ENCODE results near the gene LCMT2. TPM values are rescaled to one million over a fixed set of nuclear protein-coding genes. Genes with fewer than 3 reads are reported as not detected.

Gene LCMT2
- total RNA-seq, 1 donor = 6.9 TPM

DNA sequence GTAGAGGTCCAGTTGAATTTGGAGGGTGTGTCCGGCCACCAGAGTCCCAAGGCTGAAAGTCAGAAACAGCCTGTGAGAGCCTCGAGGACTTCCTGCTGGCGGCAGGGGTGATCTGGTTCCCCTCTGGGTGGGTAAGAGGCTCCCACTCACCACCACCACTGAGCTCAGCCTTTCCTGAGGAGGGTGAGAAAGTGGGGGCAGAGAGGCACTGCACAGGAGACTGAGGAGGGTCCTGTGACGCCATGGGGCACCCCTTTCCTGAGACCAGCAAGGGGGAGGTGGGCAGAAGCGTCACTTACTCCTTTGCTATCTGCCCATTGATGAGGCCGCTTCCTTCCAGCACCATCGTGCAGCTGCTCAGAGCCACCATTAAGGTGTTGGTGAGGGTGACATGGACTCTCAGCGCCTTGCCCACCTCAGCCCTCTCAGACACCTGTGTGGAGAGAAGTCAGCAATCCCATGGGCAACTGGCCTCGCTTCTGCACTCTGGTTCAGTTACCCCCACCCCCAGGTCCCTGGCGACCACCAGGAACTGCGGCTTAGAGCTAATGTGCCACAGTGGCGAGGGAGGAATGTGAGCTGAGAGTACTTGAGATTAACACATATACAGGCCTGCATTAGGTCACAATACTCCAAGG is 53.7 kb downstream of the LCMT2 start:
- no peak overlapping the region for H3K4me3 ChIP-seq (ENCODE audit: insufficient read depth, low read length)
- no peaks in the 10 kb centered on the region for H3K9me3 ChIP-seq (ENCODE audit: low read depth, low read length)
- H3K4me1 ChIP-seq (ENCODE audit: insufficient read depth, low read length) = no peaks in the 10 kb centered on the region
- TF ChIP-seq CTCF (IDR thresholded peaks at IDR 0.05; ENCODE audit: extremely low read depth, low read depth, low read length) = no peak
- no peaks in the 10 kb centered on the region for H3K36me3 ChIP-seq (ENCODE audit: insufficient read depth, low read length)
- no peak overlapping the region for H2AFZ ChIP-seq (ENCODE audit: low read length)
- H4K20me1 ChIP-seq (ENCODE audit: insufficient read depth, low read length) = no peaks in the 10 kb centered on the region
- H3K27ac ChIP-seq (ENCODE audit: low read depth, low read length) = no peak overlapping the region
- H3K79me2 ChIP-seq (ENCODE audit: insufficient read depth, low read length) = no peaks in the 10 kb centered on the region
- no peak overlapping the region for H3K4me2 ChIP-seq (ENCODE audit: insufficient read depth, low read length)
- no peak for DNase-seq (ENCODE audit: insufficient read length, low spot score, missing footprints)
- H3K27me3 ChIP-seq (ENCODE audit: insufficient read depth, low read length) = peaks cover 55% of the 10 kb centered on the region

- Histone ChIP-seq H2AFZ (ENCODE audit: low read length) (no peak overlapping the region), H3K36me3 (ENCODE audit: insufficient read depth, low read length) (no peaks in the 10 kb centered on the region), H3K4me1 (ENCODE audit: insufficient read depth, low read length) (no peaks in the 10 kb centered on the region), H3K79me2 (ENCODE audit: insufficient read depth, low read length) (no peaks in the 10 kb centered on the region), H3K9me3 (ENCODE audit: low read depth, low read length) (no peaks in the 10 kb centered on the region), H4K20me1 (ENCODE audit: insufficient read depth, low read length) (no peaks in the 10 kb centered on the region), H3K27ac (ENCODE audit: low read depth, low read length) (no peak overlapping the region), H3K27me3 (ENCODE audit: insufficient read depth, low read length) (peaks cover 53% of the 10 kb centered on the region), H3K4me2 (ENCODE audit: insufficient read depth, low read length) (no peak overlapping the region), H3K4me3 (ENCODE audit: insufficient read depth, low read length) (no peak overlapping the region)
- DNase-seq (ENCODE audit: insufficient read length, low spot score, missing footprints) = no peak
- TF ChIP-seq CTCF (IDR thresholded peaks at IDR 0.05; ENCODE audit: extremely low read depth, low read depth, low read length) = no peak
Measured at GRCh38 chr15:43275740-43276562, 54.4 kb downstream of the LCMT2 start.

GRCh38 chr15:43274136-43274535 is 56.2 kb downstream of the LCMT2 start:
- H3K4me3 ChIP-seq (ENCODE audit: insufficient read depth, low read length) = no peak overlapping the region
- DNase-seq (ENCODE audit: insufficient read length, low spot score, missing footprints) = no peak
- no peaks in the 10 kb centered on the region for H3K9me3 ChIP-seq (ENCODE audit: low read depth, low read length)
- no peak overlapping the region for H3K4me2 ChIP-seq (ENCODE audit: insufficient read depth, low read length)
- no peak for TF ChIP-seq CTCF (IDR thresholded peaks at IDR 0.05; ENCODE audit: extremely low read depth, low read depth, low read length)
- no peak overlapping the region for H2AFZ ChIP-seq (ENCODE audit: low read length)
- no peaks in the 10 kb centered on the region for H4K20me1 ChIP-seq (ENCODE audit: insufficient read depth, low read length)
- peaks cover 57% of the 10 kb centered on the region for H3K27me3 ChIP-seq (ENCODE audit: insufficient read depth, low read length)
- no peaks in the 10 kb centered on the region for H3K4me1 ChIP-seq (ENCODE audit: insufficient read depth, low read length)
- H3K36me3 ChIP-seq (ENCODE audit: insufficient read depth, low read length) = no peaks in the 10 kb centered on the region
- H3K27ac ChIP-seq (ENCODE audit: low read depth, low read length) = no peak overlapping the region
- H3K79me2 ChIP-seq (ENCODE audit: insufficient read depth, low read length) = no peaks in the 10 kb centered on the region

Other genes with a start within 250 kb of the LCMT2 start
- gene UBR1, start 224.5 kb downstream of the LCMT2 start, total RNA-seq = 33.0 and 35.5 TPM in 2 replicates
- gene TMEM62, start 197.0 kb downstream of the LCMT2 start, total RNA-seq = 17.7 and 25.6 TPM in 2 replicates
- 61.0 and 66.6 TPM in 2 replicates for gene CCNDBP1, start 145.2 kb downstream of the LCMT2 start, total RNA-seq
- gene EPB42, start 109.6 kb downstream of the LCMT2 start, total RNA-seq = not detected in 2 replicates
- not detected in 2 replicates for gene TGM5, start 63.6 kb downstream of the LCMT2 start, total RNA-seq
- not detected in 2 replicates for gene TGM7, start 28.3 kb downstream of the LCMT2 start, total RNA-seq
- gene ZSCAN29, start 40.5 kb upstream of the LCMT2 start, total RNA-seq = 29.5 and 33.7 TPM in 2 replicates
- gene TUBGCP4, start 40.5 kb upstream of the LCMT2 start, total RNA-seq = 8.8 and 10.5 TPM in 2 replicates
- 81.6 and 88.7 TPM in 2 replicates for gene TP53BP1, start 162.6 kb upstream of the LCMT2 start, total RNA-seq
- 117 and 121 TPM in 2 replicates for gene MAP1A, start 187.0 kb upstream of the LCMT2 start, total RNA-seq

All from osteoblast (primary cell).